ENCODE measurements around the gene ZNF628. TPM values are rescaled to one million over a fixed set of nuclear protein-coding genes. Genes with fewer than 3 reads are reported as not detected.

ZNF628 gene
- total RNA-seq, 120 experiments from 2014 or later: 3.1 to 14.2 (median 6.2) TPM

Other genes starting within 250 kb of the ZNF628 start
- gene TMEM86B, start 247.9 kb upstream of the ZNF628 start, total RNA-seq: 10 to 100 TPM in 26 of 120 experiments, 1 to 10 TPM in 94; 3.7 to 14.4 (median 8.2) TPM
- 100 to 1,000 TPM in 40 of 120 experiments, 10 to 100 TPM in 80; 67.4 to 169 (median 95.4) TPM for gene PPP6R1, start 217.6 kb upstream of the ZNF628 start, total RNA-seq
- gene HSPBP1, start 196.5 kb upstream of the ZNF628 start, total RNA-seq: 10 to 100 TPM; 32.1 to 75.7 (median 48.3) TPM
- 100 to 1,000 TPM; 186 to 446 (median 306) TPM for gene BRSK1, start 192.6 kb upstream of the ZNF628 start, total RNA-seq
- gene TMEM150B, start 151.3 kb upstream of the ZNF628 start, total RNA-seq: 1 to 10 TPM in 22 of 120 experiments, under 1 TPM in 21, not detected in 77; 0.36 to 4.6 (median 1.0) TPM
- gene KMT5C, start 136.7 kb upstream of the ZNF628 start, total RNA-seq: 10 to 100 TPM in 119 of 120 experiments, 1 to 10 TPM in 1; 9.5 to 44.0 (median 20.0) TPM
- gene COX6B2, start 121.9 kb upstream of the ZNF628 start, total RNA-seq: 1 to 10 TPM in 5 of 120 experiments, under 1 TPM in 13, not detected in 102; 0.23 to 2.5 (median 0.53) TPM
- gene GARIN5B, start 113.4 kb upstream of the ZNF628 start, total RNA-seq: under 1 TPM in 4 of 120 experiments, not detected in 116; 0.14 to 0.16 (median 0.16) TPM
- gene IL11, start 106.2 kb upstream of the ZNF628 start, total RNA-seq: 1 to 10 TPM in 57 of 120 experiments, under 1 TPM in 61, not detected in 2; 0.30 to 2.3 (median 0.98) TPM
- not detected for gene TMEM190, start 99.8 kb upstream of the ZNF628 start, total RNA-seq
- gene TMEM238, start 92.3 kb upstream of the ZNF628 start, total RNA-seq: 1 to 10 TPM in 72 of 120 experiments, under 1 TPM in 39, not detected in 9; 0.39 to 3.3 (median 1.2) TPM
- 100 to 1,000 TPM; 315 to 923 (median 541) TPM for gene RPL28, start 90.7 kb upstream of the ZNF628 start, total RNA-seq
- 10 to 100 TPM; 22.0 to 70.5 (median 39.8) TPM for gene UBE2S, start 68.8 kb upstream of the ZNF628 start, total RNA-seq
- 10 to 100 TPM; 24.3 to 47.1 (median 34.5) TPM for gene SHISA7, start 33.3 kb upstream of the ZNF628 start, total RNA-seq
- 10 to 100 TPM; 25.1 to 48.5 (median 36.7) TPM for gene ISOC2, start 15.0 kb upstream of the ZNF628 start, total RNA-seq
- gene C19orf85, start 11.9 kb upstream of the ZNF628 start, total RNA-seq: under 1 TPM in 1 of 120 experiments, not detected in 119; 0.57 TPM
- gene NAT14, start 8.6 kb downstream of the ZNF628 start, total RNA-seq: 10 to 100 TPM; 31.4 to 82.8 (median 57.2) TPM
- 10 to 100 TPM in 1 of 120 experiments, 1 to 10 TPM in 119; 1.3 to 11.4 (median 4.6) TPM for gene SSC5D, start 11.8 kb downstream of the ZNF628 start, total RNA-seq
- not detected for gene SBK2, start 60.5 kb downstream of the ZNF628 start, total RNA-seq
- gene SBK3, start 68.9 kb downstream of the ZNF628 start, total RNA-seq: under 1 TPM in 1 of 120 experiments, not detected in 119; 0.47 TPM
- 10 to 100 TPM in 119 of 120 experiments, 1 to 10 TPM in 1; 9.4 to 22.9 (median 15.7) TPM for gene ZNF579, start 104.2 kb downstream of the ZNF628 start, total RNA-seq
- gene FIZ1, start 122.9 kb downstream of the ZNF628 start, total RNA-seq: 10 to 100 TPM; 18.3 to 50.0 (median 30.3) TPM
- gene ZNF524, start 123.7 kb downstream of the ZNF628 start, total RNA-seq: 10 to 100 TPM in 117 of 120 experiments, 1 to 10 TPM in 3; 8.8 to 22.8 (median 13.8) TPM
- 10 to 100 TPM; 14.1 to 30.5 (median 19.4) TPM for gene ZNF865, start 129.0 kb downstream of the ZNF628 start, total RNA-seq
- gene ZNF784, start 147.9 kb downstream of the ZNF628 start, total RNA-seq: 1 to 10 TPM; 2.2 to 7.7 (median 4.4) TPM
- gene ZNF580, start 164.4 kb downstream of the ZNF628 start, total RNA-seq: 10 to 100 TPM; 28.3 to 56.4 (median 40.1) TPM
- 10 to 100 TPM in 48 of 120 experiments, 1 to 10 TPM in 72; 5.2 to 15.2 (median 9.6) TPM for gene ZNF581, start 167.0 kb downstream of the ZNF628 start, total RNA-seq
- gene CCDC106, start 171.6 kb downstream of the ZNF628 start, total RNA-seq: 10 to 100 TPM; 20.1 to 58.1 (median 36.1) TPM
- gene U2AF2, start 178.4 kb downstream of the ZNF628 start, total RNA-seq: 100 to 1,000 TPM in 114 of 120 experiments, 10 to 100 TPM in 6; 93.5 to 161 (median 125) TPM
- gene EPN1, start 198.6 kb downstream of the ZNF628 start, total RNA-seq: 100 to 1,000 TPM in 119 of 120 experiments, 10 to 100 TPM in 1; 99.1 to 200 (median 154) TPM

All from dorsolateral prefrontal cortex (tissue), 118 donors.